Measurements from ENCODE around the gene MTUS2. TPM values are rescaled to one million over a fixed set of nuclear protein-coding genes. Genes with fewer than 3 reads are reported as not detected.

MTUS2 gene
- total RNA-seq, 1 donor = 0.36 TPM

DNA sequence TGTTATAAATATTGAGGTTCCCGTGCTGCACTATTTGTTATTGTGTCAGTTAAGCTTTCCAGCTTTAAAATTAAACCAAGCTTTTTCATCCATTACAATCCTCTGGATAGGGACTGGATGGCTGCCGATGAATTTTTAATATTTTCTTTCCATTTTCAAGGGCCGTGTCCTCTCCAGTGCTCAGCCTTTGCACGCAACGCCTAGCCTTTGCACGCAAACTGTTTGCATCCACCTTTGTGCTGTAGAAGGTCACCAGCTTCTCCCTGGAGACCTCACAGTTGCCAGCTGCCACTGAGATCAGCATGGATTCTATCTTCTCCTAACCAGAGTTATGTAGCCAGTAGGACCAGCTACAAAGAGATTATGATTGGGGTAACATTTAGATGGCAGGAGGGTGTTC is 534.9 kb downstream of the MTUS2 start:
- TF ChIP-seq, protein P1, sequence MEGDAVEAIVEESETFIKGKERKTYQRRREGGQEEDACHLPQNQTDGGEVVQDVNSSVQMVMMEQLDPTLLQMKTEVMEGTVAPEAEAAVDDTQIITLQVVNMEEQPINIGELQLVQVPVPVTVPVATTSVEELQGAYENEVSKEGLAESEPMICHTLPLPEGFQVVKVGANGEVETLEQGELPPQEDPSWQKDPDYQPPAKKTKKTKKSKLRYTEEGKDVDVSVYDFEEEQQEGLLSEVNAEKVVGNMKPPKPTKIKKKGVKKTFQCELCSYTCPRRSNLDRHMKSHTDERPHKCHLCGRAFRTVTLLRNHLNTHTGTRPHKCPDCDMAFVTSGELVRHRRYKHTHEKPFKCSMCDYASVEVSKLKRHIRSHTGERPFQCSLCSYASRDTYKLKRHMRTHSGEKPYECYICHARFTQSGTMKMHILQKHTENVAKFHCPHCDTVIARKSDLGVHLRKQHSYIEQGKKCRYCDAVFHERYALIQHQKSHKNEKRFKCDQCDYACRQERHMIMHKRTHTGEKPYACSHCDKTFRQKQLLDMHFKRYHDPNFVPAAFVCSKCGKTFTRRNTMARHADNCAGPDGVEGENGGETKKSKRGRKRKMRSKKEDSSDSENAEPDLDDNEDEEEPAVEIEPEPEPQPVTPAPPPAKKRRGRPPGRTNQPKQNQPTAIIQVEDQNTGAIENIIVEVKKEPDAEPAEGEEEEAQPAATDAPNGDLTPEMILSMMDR (IDR thresholded peaks at IDR 0.05; ENCODE audit: extremely low read depth, low read depth, low read length) = no peak
- no peak overlapping the region for H2AFZ ChIP-seq (ENCODE audit: low read length)
- peaks cover 19% of the 10 kb centered on the region for H3K27me3 ChIP-seq (ENCODE audit: insufficient read depth, low read length)
- H3K9me3 ChIP-seq (ENCODE audit: low read depth, low read length) = no peaks in the 10 kb centered on the region
- H3K4me3 ChIP-seq (ENCODE audit: insufficient read depth, low read length) = no peak overlapping the region
- H3K4me2 ChIP-seq (ENCODE audit: insufficient read depth, low read length) = no peak overlapping the region
- H3K4me1 ChIP-seq (ENCODE audit: insufficient read depth, low read length) = no peaks in the 10 kb centered on the region
- H4K20me1 ChIP-seq (ENCODE audit: insufficient read depth, low read length) = no peaks in the 10 kb centered on the region
- H3K27ac ChIP-seq (ENCODE audit: low read depth, low read length) = no peak overlapping the region
- H3K79me2 ChIP-seq (ENCODE audit: insufficient read depth, low read length) = no peaks in the 10 kb centered on the region
- H3K36me3 ChIP-seq (ENCODE audit: insufficient read depth, low read length) = no peaks in the 10 kb centered on the region
- DNase-seq (ENCODE audit: insufficient read length, low spot score, missing footprints) = no peak

DNA sequence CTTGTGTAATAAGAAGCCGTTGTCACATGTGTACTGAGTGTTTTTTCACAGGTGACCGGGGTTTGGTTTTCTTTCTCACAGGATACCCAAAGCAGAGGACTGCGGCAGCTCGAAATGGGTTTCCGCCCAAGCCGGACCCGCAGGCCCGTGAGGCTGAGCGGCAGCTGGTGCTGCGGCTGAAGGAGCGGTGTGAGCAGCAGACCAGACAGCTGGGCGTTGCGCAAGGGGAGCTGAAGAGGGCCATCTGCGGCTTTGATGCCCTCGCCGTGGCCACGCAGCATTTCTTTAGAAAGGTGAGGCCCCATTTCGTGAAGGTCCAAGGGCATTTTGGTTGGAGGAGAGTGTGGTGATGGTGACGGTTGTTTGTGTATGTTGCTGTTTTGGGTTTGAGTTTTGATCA is 539.0 kb downstream of the MTUS2 start:
- H3K4me3 ChIP-seq (ENCODE audit: insufficient read depth, low read length) = no peak overlapping the region
- H3K4me2 ChIP-seq (ENCODE audit: insufficient read depth, low read length) = no peak overlapping the region
- no peak overlapping the region for H2AFZ ChIP-seq (ENCODE audit: low read length)
- H3K27ac ChIP-seq (ENCODE audit: low read depth, low read length) = no peak overlapping the region
- H3K4me1 ChIP-seq (ENCODE audit: insufficient read depth, low read length) = no peaks in the 10 kb centered on the region
- H3K79me2 ChIP-seq (ENCODE audit: insufficient read depth, low read length) = no peaks in the 10 kb centered on the region
- no peaks in the 10 kb centered on the region for H4K20me1 ChIP-seq (ENCODE audit: insufficient read depth, low read length)
- no peaks in the 10 kb centered on the region for H3K36me3 ChIP-seq (ENCODE audit: insufficient read depth, low read length)
- H3K27me3 ChIP-seq (ENCODE audit: insufficient read depth, low read length) = peaks cover 23% of the 10 kb centered on the region
- TF ChIP-seq, protein P1 (IDR thresholded peaks at IDR 0.05; ENCODE audit: extremely low read depth, low read depth, low read length) = no peak
- DNase-seq (ENCODE audit: insufficient read length, low spot score, missing footprints) = no peak
- H3K9me3 ChIP-seq (ENCODE audit: low read depth, low read length) = no peaks in the 10 kb centered on the region

DNA sequence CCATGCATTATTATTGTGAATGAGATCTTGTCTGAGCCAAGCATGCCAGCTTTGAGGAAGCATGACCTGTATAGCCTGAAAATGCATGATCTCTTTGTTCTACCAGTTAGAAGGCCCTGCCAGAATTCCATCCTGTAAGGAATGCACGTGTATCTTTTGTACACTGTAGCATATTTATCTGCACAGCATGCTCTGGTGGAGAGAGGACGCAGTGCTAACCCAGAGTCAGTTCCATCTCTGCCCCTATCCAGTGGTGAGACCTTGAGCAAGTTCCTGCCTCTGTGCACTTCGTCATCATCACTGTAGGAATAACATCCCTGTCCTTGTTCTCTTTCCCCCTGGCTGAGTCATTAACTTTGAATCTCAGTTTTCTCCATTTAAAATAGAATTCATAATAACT is 541.6 kb downstream of the MTUS2 start:
- no peak overlapping the region for H3K27ac ChIP-seq (ENCODE audit: low read depth, low read length)
- TF ChIP-seq, protein P1 (IDR thresholded peaks at IDR 0.05; ENCODE audit: extremely low read depth, low read depth, low read length) = no peak
- H3K79me2 ChIP-seq (ENCODE audit: insufficient read depth, low read length) = no peaks in the 10 kb centered on the region
- no peaks in the 10 kb centered on the region for H3K36me3 ChIP-seq (ENCODE audit: insufficient read depth, low read length)
- DNase-seq (ENCODE audit: insufficient read length, low spot score, missing footprints) = no peak
- no peak overlapping the region for H3K4me2 ChIP-seq (ENCODE audit: insufficient read depth, low read length)
- H3K4me1 ChIP-seq (ENCODE audit: insufficient read depth, low read length) = no peaks in the 10 kb centered on the region
- H4K20me1 ChIP-seq (ENCODE audit: insufficient read depth, low read length) = no peaks in the 10 kb centered on the region
- H3K27me3 ChIP-seq (ENCODE audit: insufficient read depth, low read length) = peaks cover 28% of the 10 kb centered on the region
- H3K4me3 ChIP-seq (ENCODE audit: insufficient read depth, low read length) = no peak overlapping the region
- H2AFZ ChIP-seq (ENCODE audit: low read length) = no peak overlapping the region
- H3K9me3 ChIP-seq (ENCODE audit: low read depth, low read length) = no peaks in the 10 kb centered on the region

DNA sequence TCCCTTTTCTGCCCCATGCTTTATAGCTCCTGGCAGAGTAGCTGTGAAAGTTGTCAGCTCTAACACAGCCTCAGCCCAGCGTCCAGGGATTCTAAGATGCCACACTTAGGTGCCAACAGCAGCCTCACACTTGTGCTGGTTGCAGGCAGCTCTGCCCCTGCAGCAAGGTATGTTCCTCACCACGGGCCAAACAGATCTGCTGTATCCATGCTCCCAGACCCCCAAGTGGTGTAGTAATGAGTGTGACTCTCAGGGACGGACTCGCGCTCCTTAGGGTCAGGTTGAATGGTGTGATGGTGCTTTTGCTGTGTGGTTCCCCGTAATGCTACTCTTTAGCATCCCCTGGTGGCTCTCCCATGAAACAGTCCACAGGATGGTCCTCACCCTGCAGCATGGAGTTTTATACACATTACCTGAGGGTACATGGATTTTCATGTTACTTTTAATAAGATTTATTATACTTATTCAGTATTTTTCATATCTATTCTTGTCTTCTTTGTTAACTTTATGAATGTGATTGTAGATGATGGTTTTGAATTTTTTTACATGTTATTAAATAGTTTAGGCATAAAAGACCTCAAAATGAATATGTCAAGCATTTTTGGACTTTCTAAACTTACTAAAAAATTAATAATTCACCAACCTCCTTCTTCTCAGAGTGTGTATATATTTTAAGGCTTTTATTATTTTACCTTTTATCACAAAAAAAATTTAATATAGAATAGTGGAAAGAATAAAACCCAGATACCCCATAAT is 542.9 kb downstream of the MTUS2 start:
- TF ChIP-seq, protein P1 (IDR thresholded peaks at IDR 0.05; ENCODE audit: extremely low read depth, low read depth, low read length) = peak; percentile 97
- no peaks in the 10 kb centered on the region for H4K20me1 ChIP-seq (ENCODE audit: insufficient read depth, low read length)
- no peaks in the 10 kb centered on the region for H3K9me3 ChIP-seq (ENCODE audit: low read depth, low read length)
- peak; percentile 85 for DNase-seq (ENCODE audit: insufficient read length, low spot score, missing footprints)
- no peaks in the 10 kb centered on the region for H3K4me1 ChIP-seq (ENCODE audit: insufficient read depth, low read length)
- H2AFZ ChIP-seq (ENCODE audit: low read length) = peak overlapping the region; percentile 63
- H3K27ac ChIP-seq (ENCODE audit: low read depth, low read length) = no peak overlapping the region
- H3K36me3 ChIP-seq (ENCODE audit: insufficient read depth, low read length) = no peaks in the 10 kb centered on the region
- peaks cover 18% of the 10 kb centered on the region for H3K27me3 ChIP-seq (ENCODE audit: insufficient read depth, low read length)
- no peaks in the 10 kb centered on the region for H3K79me2 ChIP-seq (ENCODE audit: insufficient read depth, low read length)
- H3K4me3 ChIP-seq (ENCODE audit: insufficient read depth, low read length) = no peak overlapping the region
- H3K4me2 ChIP-seq (ENCODE audit: insufficient read depth, low read length) = no peak overlapping the region

Data from osteoblast (primary cell).